HG03139 (cell line): Measurements from ENCODE around the gene DNASE1L3.
"Not testable (repeated sequence)": the region's sequence is repeated elsewhere in the genome, so short reads cannot be mapped to it uniquely, and the experiment has no call there.

Experiments used
- ATAC-seq: cut with Tn5 transposase; IDR thresholded peaks from one replicate; pipeline ENCODE4 v1.9.1; 2021; ENCODE audit not compliant: unreplicated experiment

DNASE1L3 gene

DNA sequence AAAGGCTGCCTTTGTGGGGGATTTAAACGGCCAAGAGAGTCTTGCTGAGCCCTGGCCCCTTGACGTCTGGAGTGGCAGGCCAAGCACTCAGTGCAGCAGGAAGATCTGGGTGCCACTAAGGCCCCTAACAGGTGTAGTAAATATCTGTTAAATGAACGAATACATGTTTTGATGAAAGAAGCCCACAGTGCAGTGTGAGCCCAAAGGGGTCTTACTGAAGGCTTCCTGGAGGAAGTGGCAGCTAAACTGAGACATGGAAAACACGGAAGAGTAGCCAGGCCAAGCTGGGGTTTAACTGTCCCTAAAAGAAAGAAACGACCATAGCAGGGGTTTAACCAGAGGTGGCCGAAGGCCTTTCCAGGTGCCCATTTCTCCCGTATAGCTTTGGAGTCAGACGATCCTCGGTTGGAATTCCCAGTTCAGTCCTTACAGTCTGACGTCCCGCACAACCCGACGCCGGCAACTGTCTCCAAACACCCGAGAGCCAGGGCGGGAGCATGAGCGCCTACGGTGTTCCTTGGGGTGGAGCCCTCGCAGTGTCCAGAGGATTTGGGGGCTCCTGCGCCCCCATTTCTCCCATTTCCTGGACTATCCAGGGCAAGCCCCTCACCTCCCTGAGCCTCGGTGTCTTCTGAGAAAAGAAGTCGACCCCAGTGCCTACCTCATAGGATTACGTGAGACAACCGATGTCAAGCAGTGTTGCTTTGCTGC is 25.9 kb upstream of the DNASE1L3 start:
- ATAC-seq, result no peak

DNA sequence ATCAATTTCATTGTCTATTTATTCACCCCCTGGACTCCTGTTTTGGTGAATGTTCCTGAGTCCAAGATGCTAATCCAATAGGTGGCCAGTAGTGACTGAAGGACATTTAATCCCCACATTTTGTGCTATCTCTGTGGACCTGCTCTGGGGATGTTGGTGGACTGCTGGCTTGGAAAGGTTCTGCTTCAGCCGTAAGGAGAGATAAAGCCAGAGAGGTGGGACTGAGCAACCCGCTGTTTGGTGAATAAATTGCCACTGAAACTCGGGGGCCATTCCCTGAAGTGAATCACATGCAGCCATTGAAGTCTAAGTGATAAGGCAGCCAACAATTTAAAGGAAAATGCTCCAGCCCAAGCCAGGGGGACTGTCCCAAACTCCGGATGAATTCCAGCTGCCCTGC is 25.2 kb upstream of the DNASE1L3 start:
- no peak for ATAC-seq

DNA sequence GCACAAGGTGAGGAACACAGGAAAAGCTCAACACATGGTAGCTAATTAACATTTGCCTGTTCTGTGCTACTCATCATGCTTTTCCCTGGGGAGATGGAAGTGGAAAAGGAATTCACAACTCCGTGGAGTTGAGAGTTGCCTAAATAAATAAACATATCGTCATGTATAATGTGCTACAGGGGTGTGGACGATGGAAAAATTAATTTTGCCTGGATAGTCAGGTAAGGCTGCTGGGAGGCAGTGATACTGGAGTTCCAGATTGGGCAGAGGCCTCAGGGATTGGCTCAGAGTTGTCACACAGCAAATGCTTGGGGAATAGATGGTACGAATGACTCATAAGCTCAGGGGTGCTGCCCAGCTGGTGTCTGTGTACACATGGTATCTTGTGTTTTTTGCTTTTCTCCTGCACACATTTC is 23.8 kb upstream of the DNASE1L3 start:
- ATAC-seq, result no peak

DNA sequence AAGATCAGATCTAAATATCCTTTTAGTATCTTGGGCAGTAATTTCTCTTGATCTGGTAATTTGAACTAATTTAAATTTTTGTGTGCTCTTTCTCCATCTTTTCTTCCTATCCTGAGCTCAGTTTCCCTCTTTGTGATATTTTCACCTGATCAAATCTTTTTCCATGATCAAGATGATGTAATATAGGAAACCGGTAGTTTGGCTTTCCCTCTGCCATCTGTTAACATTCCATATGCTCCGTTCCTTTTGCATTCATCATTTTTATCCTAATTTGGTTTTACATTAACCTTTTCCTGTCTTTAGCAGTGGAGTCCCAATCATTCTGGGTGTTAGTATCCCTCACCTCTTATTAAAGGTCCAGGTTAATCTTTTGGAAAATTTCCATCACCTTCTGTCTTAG is 20.9 kb upstream of the DNASE1L3 start:
- no peak for ATAC-seq

DNA sequence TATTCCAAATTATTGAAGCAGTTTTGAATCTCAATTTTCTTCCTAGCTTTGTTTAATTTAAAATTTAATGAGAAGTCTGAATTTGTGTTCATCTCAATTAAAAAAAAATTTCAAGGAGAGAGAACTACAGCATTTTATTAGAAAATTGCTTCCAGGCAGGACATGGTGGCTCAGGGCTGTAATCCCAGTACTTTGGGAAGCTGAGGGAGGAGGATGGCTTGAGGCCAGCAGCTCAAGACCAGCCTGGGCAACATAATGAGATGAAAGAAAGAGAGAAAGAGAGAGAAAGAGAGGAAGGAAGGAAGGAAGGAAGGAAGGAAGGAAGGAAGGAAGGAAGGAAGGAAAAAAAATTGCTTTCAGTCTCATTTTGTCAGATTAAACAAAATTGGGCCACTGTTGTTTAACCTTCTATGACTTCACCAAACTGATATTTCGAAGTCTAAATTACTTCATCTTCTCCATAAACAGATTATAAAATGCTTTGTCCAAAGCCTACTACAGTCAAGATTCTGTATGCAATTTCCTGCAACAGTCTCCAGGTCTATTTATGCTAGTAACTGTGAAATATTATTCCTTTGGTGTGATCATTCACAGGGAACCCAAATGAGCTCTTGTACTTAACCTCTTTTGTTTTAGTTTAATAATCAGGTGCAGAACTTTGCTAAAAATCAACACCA is 20.2 kb upstream of the DNASE1L3 start:
- ATAC-seq, result no peak

DNA sequence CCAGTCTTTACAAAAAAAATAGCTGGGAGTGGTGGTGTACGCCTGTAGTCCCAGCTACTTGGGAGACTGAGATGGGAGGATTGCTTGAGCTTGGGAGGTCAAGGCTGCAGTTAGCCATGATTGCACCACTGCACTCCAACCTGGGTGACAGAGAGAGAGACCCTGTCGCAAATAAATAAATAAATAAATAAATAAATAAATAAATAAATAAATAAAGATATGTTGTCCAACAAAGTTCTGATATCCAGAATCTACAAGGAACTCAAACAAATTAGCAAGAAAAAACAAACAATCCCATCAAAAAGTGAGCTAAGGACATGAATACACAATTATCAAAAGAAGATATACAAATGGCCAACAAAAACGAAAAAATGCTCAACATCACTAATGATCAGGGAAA is 17.2 kb upstream of the DNASE1L3 start:
- not testable (repeated sequence) for ATAC-seq

DNA sequence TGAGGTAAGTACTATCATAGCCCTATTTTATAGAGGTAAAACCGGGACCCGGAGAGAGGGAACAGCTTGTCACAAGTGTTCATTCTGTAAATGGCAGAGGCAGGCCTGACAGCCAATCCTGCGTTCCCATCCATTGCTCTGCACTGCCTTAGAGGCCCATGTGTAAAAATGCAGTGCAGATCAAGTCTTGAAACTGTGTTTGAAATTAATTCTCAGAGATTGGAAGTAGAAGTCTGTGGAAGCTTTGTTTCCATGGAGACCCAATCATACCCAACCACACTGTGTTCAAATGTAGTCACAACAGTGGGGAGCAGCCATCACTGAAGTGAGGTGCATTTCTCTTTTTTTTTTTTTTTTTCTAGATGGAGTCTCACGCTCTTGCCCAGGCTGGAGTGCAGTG is 13.1 kb upstream of the DNASE1L3 start:
- no peak for ATAC-seq

DNA sequence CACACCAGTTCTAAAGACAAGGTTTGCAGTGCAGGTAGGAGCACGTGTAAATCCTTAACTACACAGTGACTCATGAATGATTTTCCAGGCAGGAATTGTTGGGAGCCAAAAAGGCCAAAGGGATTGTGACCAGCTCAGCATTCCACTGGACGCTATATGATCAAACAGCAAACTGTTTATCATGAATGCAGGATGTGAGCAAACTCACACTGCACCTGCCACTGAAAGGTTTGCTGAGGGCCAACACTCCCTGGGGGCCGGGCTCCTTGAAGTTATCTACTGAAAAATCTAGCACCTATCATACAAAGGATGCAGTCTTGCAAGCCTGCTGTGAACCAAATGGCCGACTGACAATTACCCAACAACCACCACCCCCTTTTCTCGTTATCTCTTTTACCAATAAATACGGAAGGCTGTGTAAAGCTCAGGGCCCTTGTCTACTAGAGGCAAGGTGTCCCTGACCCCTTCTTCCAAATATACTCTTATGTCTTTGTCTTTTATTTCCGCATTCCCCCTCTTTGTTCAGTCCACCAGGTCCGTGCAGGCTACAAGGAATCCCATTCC is 11.5 kb upstream of the DNASE1L3 start:
- ATAC-seq, result no peak

DNA sequence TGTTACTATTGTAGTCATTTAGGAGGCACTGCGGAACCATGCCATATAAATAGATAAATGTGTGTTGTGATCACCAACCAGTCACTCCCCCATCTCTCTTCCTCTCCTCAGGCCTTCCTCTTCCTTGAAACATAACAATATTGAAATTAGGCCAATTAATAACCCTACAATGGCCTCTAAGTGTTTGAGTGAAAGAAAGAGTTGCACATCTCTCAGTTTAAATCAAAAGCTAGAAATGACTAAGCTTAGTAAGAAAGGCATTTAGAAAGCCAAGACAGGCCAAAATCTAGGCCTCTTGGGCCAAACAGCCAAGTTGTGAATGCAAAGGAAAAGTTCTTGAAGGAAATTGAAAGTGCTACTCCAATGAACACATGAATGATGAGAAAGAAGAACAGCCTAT is 8.1 kb upstream of the DNASE1L3 start:
- ATAC-seq, result no peak

DNA sequence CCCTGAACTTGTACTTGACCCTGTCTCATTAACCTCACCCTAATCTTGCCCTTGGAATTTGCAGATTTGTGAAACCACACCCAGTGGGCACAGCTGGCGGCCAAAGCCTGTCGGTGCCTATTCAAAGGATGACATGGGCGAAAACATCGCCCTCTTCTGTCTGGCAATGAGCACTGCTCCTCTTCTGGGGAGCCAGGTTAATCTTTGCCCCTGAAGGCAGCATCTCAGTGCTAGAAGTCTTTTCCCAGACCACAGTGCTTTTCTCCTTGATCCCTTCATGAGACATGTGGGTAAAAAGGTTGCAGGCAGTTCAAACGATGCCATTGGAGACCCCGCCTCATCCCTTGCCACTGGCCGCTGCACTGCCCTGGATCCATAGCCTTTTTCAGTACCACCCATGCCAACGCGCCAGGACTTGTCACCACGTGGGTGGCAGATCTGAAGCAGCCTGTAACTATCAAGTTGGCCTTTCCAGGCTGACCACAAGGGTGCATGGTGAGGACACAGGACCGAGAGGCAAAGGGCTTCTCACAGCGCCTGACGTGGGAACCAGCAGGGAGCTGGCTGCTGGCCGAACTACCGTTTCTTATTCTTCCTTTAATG is 6.5 kb upstream of the DNASE1L3 start:
- no peak for ATAC-seq

DNA sequence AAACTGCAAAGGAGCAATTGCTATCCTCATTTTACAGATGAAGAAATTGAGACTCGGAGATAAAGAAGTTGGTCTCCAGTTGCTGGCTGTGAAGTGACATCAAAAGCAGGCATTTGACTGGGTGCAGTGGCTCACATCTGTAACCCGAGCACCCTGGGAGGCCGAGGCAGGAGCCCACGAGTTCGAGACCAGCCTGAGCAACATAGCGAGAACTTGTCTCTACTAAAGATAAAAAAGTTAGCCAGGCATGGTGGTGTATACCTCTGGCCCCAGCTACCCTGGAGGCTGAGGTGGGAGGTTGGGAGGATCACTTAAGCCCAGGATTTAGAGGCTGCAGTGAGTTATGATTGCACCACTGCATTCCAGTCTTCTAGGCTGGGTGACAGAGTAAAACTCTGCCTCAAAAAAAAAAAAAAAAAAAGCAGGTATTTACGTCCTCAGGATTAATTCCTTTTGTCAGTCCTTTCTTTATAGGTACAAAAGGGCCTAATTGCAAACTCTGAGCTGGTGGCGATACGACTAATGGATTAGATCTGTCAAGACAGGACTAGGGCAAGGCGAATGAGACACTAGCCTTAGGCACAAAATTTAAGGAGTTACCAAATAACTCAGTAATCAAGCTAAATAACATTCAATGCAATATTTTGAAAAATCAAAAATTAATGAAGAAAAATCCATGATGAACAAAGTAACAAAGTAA is 5.9 kb upstream of the DNASE1L3 start:
- no peak for ATAC-seq

DNA sequence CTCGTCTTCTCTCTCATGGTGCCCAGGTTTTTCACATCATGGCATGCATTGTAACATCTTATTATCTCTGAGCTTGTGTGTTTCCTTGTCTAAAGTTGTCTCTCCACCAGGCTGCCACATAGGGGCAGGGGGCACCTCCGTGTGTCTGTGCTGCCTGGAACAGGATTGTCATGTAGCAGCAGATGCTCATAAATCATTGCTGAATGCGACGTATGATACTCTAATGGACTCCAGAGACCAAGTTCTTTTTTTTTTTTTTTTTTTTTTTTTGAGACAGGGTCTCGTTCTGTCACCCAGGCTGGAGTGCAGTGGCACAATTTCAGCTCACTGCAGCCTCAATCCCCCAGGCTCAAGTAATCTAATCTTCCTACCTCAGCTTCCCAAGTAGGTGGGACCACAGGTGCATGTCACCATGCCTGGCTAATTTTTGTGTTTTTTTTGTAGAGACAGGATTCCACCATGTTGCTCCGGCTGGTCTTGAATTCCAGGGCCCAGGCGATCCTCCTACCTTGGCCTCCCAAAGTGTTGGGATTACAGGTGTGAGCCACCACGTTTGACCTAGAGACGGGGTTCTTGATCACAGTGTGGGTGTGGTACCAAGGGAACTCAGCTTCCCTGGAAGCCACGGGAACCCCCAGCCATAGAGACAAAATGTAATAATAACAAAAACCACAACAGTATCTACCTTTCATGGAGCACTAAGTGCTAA is 4.7 kb upstream of the DNASE1L3 start:
- ATAC-seq, result no peak

DNA sequence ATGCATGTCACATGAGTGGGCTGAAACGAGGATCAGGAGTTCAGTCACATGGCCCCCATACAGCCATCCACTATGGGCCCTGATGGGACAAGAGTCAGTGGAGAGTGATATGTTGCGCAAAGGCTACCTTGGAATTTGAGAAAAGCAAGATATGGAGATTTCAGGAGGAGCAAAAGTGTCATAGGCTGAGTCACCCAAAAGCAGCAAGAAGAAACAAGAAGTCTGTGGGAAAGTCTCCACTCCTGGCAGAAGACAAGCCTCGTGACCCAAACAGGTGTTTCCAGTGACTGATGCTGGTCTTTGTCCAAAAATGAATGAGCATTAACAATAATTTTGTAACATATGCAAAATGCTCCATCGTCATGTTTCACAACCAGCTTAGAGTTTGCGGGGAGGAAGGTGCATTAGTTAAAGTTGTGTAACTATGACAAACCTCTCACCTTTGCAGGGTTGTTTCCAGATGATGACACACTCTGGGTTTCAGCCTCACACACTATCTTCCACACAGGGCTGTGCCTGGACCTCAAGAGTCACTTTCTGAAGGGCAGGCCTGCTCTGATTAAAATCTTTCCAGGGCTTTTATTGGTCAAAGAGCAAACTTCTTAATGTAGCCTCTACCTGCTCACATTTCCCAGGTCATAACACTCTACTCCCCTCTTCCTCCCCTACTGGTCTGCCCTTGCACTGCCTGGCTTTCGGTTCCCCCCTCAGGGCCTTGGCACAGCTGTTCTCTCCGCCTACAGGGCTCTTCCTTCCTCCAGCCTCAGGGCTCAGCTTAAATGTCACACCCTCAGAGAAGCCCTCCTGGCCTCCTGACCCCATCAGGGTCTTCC is 3.9 kb upstream of the DNASE1L3 start:
- peak; percentile 74 for ATAC-seq

DNA sequence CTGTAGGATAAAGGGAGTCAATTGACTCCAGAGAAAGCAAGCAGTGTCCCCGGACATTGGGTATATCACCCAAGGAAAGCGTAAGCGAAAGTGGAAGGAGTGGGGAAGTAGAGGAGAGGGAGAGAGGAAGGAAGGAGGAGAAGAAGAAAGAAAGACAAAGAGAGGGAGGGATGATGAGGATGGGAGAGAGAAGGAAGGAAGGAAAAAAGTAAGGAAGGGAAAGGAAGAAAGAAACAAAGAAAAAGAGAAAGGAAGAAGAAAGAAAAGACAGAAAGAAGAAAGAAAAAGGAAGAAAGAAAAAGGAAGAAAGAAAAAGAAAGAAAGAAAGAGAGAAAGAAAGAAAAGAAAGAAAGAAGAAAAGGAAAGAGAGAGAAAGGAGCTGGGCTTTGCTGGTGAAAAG is 839 bp downstream of the DNASE1L3 start:
- ATAC-seq, result no peak

DNA sequence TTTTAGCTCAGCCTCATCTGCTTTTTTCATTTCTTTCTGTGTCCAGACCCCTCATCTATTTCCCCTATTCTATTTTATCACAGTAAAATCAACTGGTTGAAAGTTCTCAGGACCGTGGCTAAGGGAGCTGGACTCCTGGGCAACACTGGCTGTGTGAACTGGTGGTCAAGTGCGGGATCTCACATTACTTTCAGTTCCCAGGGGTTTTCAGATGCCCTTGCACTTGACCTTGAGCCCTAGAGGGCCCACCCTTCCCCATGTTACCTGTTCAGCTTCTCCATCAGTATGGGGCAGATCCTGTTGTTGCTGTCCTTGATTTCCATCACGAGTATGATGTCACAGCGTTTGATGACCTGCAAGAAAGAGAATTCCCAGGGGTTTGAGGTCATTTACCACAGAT is 2.8 kb downstream of the DNASE1L3 start:
- ATAC-seq, result no peak

DNA sequence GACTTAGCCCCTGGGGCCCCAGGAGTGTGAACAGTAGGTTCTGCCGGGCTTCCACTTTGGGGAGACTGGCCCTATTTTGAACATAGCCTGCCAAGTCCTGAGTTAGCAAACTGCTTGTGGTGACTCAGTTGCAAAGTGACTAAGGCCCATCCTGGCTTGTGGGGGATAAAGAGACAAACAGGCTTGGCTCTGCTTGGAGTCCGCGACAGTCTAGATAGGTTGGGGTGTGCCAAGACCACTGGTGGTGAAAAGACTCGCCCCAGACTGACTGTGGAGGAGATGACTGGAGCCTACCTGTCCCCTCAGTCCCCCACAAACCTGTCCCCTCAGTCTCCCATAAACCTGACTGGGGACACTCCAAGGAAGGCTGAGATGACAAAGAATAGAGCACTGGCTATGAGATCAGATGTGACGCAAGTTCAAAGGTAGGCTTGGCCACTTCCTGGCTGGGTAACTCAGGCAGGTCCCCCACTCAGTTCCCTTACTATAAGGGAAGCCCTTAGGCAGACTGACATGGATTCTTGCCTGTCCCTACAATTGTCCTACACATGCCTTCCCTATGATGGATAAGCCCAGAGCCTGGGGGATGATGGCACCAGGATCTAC is 4.3 kb downstream of the DNASE1L3 start:
- no peak for ATAC-seq

DNA sequence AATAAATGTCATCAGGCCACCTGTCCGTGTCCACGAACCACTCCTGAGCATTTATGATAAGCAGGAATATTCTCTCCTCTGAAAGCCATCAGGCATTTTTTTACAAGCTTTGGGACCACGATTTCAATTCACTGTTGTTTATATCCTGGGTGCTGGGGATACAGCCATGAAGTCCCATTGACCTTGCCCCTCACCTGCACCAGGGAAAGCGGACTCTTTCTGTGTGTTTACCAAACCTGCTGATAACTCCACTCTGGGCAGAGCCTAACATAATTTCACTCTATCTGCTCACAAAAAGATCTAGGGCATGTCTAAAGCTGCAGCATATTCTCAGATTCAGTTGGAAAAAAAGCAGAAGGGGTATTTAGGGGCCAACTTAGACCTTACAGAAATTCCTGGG is 4.8 kb downstream of the DNASE1L3 start:
- ATAC-seq, result no peak

DNA sequence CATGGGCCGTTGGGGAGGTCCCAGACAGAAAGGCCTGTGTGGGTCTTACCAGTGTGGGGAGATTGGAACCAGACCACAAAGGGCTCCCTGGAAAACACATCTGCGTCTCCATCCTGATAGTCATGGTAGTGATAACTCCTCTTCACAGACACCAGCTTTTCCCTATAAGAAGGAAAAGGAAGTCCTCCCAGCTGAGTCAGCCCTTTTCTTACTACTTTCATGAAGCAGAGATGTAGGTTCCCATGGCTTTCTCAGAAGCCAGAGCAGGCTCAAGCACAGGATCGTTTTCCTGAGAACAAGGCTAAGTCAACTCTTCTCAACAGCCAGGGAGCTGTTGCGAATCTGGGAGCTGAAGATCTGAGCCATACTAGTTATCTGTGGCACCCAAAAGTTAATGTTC is 6.1 kb downstream of the DNASE1L3 start:
- no peak for ATAC-seq

DNA sequence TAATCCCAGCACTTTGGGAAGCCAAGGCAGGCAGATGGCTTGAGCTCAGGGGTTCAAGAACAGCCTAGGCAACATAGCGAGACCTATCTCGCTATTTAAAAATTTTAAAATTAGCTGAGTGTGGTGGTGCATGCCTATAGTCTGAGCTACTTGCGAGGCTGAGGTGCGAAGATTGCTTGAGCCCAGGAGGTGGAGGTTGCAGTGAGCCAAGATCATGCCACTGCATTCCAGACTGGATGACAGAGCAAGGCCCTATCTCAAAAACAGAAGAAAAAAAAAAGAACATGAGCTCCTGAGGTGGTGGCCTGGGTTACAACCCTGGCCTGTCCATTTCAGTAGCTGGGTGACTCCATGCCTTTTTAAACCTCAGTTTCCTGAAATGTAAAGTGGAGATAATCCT is 7.2 kb downstream of the DNASE1L3 start:
- ATAC-seq, result no peak

DNA sequence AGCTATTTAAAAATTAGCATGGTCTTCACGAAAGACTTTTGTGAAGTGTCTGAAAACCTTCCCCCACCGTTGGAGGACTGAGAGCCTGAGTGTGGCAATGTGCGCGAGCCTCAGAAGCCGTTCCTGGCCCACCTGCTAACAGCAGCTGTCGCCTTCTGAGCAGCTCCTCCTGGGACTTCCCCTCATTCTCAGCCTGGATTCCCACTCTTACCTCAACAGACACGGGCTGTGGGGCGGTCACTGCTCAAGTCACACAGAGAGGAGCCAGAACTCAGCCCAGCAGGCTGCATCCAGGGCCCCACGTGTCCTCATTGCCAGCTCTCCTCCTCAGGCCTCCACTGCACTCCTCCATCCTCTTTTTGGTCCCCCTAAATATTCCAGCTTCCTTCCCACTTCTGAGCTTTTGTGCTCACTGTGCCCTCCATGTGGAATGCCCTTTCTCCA is 7.8 kb downstream of the DNASE1L3 start:
- ATAC-seq, result no peak
